ENCODE results near the gene AHRR.

The AHRR gene

DNA sequence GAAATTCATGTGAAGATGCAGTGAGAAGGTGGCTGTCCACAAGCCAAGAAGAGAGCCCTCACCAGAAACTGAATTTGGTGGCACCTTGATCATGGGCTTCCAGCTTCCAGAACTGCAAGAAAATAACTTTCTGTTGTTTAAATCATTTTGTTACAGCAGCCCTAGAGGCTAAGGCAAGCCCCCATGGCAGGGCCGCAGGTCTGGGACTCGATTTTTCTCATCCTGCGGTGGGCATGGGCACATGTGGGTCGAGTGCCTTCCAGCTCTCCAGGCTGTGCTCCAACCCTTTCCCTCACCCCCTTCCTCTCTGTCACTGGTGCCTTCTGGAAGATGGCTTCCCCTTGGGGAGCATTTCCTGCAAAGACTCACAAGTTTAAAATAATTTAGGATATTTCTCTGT lies 40.7 kb downstream of the AHRR start:
- H3K79me2 ChIP-seq (ENCODE audit: insufficient read depth, low read length) = no peaks in the 10 kb centered on the region
- no peak for TF ChIP-seq CTCF (IDR thresholded peaks at IDR 0.05; ENCODE audit: low read length)
- no peak for TF ChIP-seq EZH2 (IDR thresholded peaks at IDR 0.05; ENCODE audit: borderline replicate concordance, low read length)

GRCh38 chr5:362978-363765 lies 41.7 kb downstream of the AHRR start:
- Histone ChIP-seq H3F3A (ENCODE audit: insufficient read depth, low read length) (no peaks in the 10 kb centered on the region), H3K9me3 (ENCODE audit: low read length) (no peaks in the 10 kb centered on the region), H3K4me3 (ENCODE audit: low read depth, low read length, poor library complexity, severe bottlenecking) (no peak overlapping the region), H3K4me1 (ENCODE audit: insufficient read depth, low read length, severe bottlenecking) (peaks cover 17% of the 10 kb centered on the region), H3K9me2 (ENCODE audit: low read depth, low read length) (no peaks in the 10 kb centered on the region), H3K4me2 (ENCODE audit: low read length) (no peak overlapping the region), H3K36me3 (ENCODE audit: insufficient read depth, low read length) (peaks cover 24% of the 10 kb centered on the region), H3K27me3 (ENCODE audit: insufficient read depth, low read length) (no peaks in the 10 kb centered on the region), H4K20me1 (ENCODE audit: insufficient read depth, low read length) (no peaks in the 10 kb centered on the region), H3K9ac (ENCODE audit: low read length) (no peak overlapping the region), H2AFZ (ENCODE audit: low read length) (no peak overlapping the region), H3K79me2 (ENCODE audit: insufficient read depth, low read length) (no peaks in the 10 kb centered on the region), H3K27ac (ENCODE audit: low read depth, low read length, poor library complexity, severe bottlenecking) (no peak overlapping the region)
- TF ChIP-seq CTCF (IDR thresholded peaks at IDR 0.05; ENCODE audit: low read length) = no peak
- TF ChIP-seq EZH2 (IDR thresholded peaks at IDR 0.05; ENCODE audit: borderline replicate concordance, low read length) = no peak

More for the DNA sequence above, 40.7 kb downstream of the AHRR start:
- no peaks in the 10 kb centered on the region for H3K9me2 ChIP-seq (ENCODE audit: low read depth, low read length)
- H3K27me3 ChIP-seq (ENCODE audit: insufficient read depth, low read length) = no peaks in the 10 kb centered on the region
- H4K20me1 ChIP-seq (ENCODE audit: insufficient read depth, low read length) = no peaks in the 10 kb centered on the region
- no peak overlapping the region for H3K4me3 ChIP-seq (ENCODE audit: low read depth, low read length, poor library complexity, severe bottlenecking)
- H3K4me2 ChIP-seq (ENCODE audit: low read length) = no peak overlapping the region
- H2AFZ ChIP-seq (ENCODE audit: low read length) = no peak overlapping the region
- no peaks in the 10 kb centered on the region for H3K9me3 ChIP-seq (ENCODE audit: low read length)
- no peak overlapping the region for H3K9ac ChIP-seq (ENCODE audit: low read length)
- no peaks in the 10 kb centered on the region for H3F3A ChIP-seq (ENCODE audit: insufficient read depth, low read length)
- H3K36me3 ChIP-seq (ENCODE audit: insufficient read depth, low read length) = peaks cover 24% of the 10 kb centered on the region
- peaks cover 7% of the 10 kb centered on the region for H3K4me1 ChIP-seq (ENCODE audit: insufficient read depth, low read length, severe bottlenecking)
- no peak overlapping the region for H3K27ac ChIP-seq (ENCODE audit: low read depth, low read length, poor library complexity, severe bottlenecking)

DNA sequence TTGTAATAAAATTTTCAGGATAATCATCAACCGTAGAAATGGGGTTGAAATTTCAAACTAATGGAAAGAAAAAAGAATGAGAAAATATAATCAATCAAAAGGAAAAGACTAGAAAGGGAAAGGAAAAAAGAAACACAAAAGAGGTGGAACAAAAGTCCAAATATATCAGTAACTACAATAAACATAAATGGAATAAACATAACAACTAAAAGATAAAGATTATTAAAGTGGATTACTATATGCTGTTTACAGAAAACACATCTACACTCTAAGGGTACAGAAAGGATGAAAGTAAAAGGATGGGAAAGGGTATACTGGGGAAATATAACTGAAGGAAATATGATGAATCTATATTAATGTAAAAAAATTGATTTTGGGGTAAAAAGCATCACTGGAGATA lies 43.0 kb downstream of the AHRR start:
- TF ChIP-seq EZH2 (IDR thresholded peaks at IDR 0.05; ENCODE audit: borderline replicate concordance, low read length) (no peak), CTCF (IDR thresholded peaks at IDR 0.05; ENCODE audit: low read length) (no peak)
- Histone ChIP-seq H3K9ac (ENCODE audit: low read length) (no peak overlapping the region), H3K4me2 (ENCODE audit: low read length) (no peak overlapping the region), H3K9me2 (ENCODE audit: low read depth, low read length) (no peaks in the 10 kb centered on the region), H3K79me2 (ENCODE audit: insufficient read depth, low read length) (no peaks in the 10 kb centered on the region), H4K20me1 (ENCODE audit: insufficient read depth, low read length) (no peaks in the 10 kb centered on the region), H3K4me1 (ENCODE audit: insufficient read depth, low read length, severe bottlenecking) (peaks cover 30% of the 10 kb centered on the region), H3K4me3 (ENCODE audit: low read depth, low read length, poor library complexity, severe bottlenecking) (no peak overlapping the region), H3K36me3 (ENCODE audit: insufficient read depth, low read length) (peaks cover 24% of the 10 kb centered on the region), H3F3A (ENCODE audit: insufficient read depth, low read length) (no peaks in the 10 kb centered on the region), H2AFZ (ENCODE audit: low read length) (no peak overlapping the region), H3K27me3 (ENCODE audit: insufficient read depth, low read length) (no peaks in the 10 kb centered on the region), H3K9me3 (ENCODE audit: low read length) (no peaks in the 10 kb centered on the region), H3K27ac (ENCODE audit: low read depth, low read length, poor library complexity, severe bottlenecking) (no peak overlapping the region)
